Left forelimb (tissue), 1 donor: ENCODE data around the gene MIR17HG.

Experiments
- DNase-seq: peaks from one replicate; pipeline ENCODE4 v3.0.0-alpha.2; 2018; ENCODE audit warnings: low spot score

Gene MIR17HG

GRCh38 chr13:91368676-91369440, 21.4 kb downstream of the MIR17HG start:
- no peak for DNase-seq

GRCh38 chr13:91369441-91369831, 21.9 kb downstream of the MIR17HG start:
- DNase-seq = no peak

DNA sequence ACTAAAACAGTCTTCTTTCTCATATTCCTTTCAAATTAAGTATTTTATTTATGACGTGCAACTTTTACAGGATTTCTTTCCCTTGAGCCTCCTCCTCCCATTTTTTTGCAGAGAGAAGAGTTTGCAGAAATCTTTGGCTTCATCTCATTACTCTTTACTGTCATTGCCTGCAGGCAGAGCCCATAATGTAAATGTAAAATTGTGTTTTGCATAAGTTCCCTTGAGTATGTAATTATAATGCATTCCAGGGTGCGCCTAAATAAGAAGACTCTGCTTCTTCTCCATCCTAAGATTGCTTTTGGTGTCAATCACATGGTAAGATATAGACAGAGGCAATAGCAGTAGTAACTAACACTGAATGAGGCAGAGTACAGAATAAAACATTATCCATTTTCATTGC, 23.0 kb downstream of the MIR17HG start:
- no peak for DNase-seq

- DNase-seq = no peak
Observed at GRCh38 chr13:91372911-91373310, 25.4 kb downstream of the MIR17HG start.

GRCh38 chr13:91375116-91375729, 27.7 kb downstream of the MIR17HG start:
- no peak for DNase-seq

DNA sequence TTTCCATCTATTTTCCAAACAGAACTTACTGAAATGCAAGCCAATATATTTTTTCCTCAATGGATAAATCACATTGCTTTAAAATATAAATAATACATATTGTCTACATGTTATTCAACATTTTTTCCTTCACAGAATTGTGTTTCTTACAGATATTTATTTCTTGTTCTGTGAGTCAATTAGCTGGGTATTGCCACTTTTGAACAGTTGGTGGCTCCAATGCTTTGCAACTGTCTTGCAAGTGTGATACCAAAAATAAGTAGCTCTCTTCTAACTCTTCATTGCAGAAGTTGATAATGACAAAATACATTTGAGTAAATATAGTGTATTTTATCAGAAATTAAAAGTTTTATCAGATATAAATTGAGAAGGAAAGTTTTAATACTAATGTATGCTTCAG, 33.9 kb downstream of the MIR17HG start:
- DNase-seq = no peak

- DNase-seq = no peak
Observed at GRCh38 chr13:91383836-91384235, 36.3 kb downstream of the MIR17HG start.

DNA sequence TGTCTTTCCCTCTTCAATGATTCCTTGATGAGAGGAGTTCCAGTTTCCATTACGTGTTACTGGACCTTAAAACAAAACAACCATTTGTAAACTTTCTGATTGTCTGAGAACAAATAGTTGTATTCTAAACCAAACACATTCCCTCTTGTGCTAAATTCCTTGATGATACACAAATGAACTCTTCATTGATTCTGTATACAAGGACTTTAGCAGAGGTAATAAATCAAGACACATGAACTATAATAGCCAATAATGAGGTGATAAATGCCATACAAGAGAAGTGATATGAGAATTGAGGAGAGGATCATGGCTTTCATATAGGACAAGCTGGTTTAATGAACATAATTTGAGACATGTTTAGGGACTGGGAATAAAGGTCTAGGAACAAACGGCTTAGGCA, 37.4 kb downstream of the MIR17HG start:
- DNase-seq = no peak

GRCh38 chr13:91389186-91389585, 41.7 kb downstream of the MIR17HG start:
- DNase-seq = no peak

GRCh38 chr13:91397595-91397994, 50.1 kb downstream of the MIR17HG start:
- DNase-seq = no peak

GRCh38 chr13:91398413-91399188, 51.1 kb downstream of the MIR17HG start, which contains the start of gene GPC5:
TSS of gene GPC5 (plus strand) at chr13:91398621.
- peak; percentile 85 for DNase-seq

- no peak for DNase-seq
Observed at GRCh38 chr13:91399189-91400062, 51.9 kb downstream of the MIR17HG start.

DNA sequence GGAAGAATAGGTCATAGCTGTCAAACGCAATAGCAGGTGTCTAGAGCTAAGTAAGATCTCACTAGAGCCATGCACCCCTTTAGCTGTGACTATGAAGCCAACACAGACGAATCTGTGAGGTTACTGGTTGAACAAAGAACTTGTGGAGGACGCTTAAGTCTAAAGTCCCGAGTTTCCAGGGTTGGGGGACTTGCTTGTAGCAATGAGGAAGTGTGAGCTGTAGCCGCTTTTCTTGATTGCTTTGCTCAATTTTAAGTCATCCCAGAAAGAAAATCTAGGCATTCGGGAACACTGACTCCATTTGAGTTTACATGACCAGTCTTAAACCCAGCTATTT, 52.5 kb downstream of the MIR17HG start:
- no peak for DNase-seq

GRCh38 chr13:91400671-91401070, 53.2 kb downstream of the MIR17HG start:
- DNase-seq = no peak

GRCh38 chr13:91401920-91402319, 54.4 kb downstream of the MIR17HG start:
- no peak for DNase-seq
